ENCODE measurements around the gene AUTS2.

DNA sequence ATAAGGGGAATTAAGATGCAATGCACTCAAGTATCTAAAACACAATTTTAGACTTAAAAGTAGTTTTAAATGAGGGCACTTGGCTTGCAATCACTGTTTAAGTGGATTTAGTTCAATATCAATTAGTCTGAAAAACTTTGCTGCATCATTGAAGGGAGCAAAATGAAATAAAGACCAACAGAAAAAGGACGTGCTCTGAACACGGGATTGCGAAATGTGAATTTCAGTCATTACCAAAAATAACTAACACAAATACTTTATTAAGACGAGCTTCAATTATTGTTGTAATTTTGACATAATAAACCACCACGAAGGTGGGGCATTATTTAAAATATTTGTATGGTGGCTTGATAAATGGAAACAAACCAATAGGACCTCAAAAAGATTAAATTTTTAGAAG lies 1171.9 kb downstream of the AUTS2 start:
- no peak for TF ChIP-seq CTCF (conservative IDR thresholded peaks at IDR 0.05; ENCODE audit: low read depth, low read length)
- TF ChIP-seq EZH2 (IDR thresholded peaks at IDR 0.05; ENCODE audit: borderline replicate concordance, low read depth, low read length, poor library complexity, severe bottlenecking), result no peak

All from A673 (cell line).